SKM-1 treated with dmso at 0.1 percent for 144 hours (cell line): Measurements from ENCODE around the gene WDR62.
A peak's percentile ranks its signal among the peaks of the same experiment; 100 is the strongest.
"Not testable (repeated sequence)": the region's sequence is repeated elsewhere in the genome, so short reads cannot be mapped to it uniquely, and the experiment has no call there.

Source experiments
- DNase-seq: peaks from one replicate; lab custom pipeline; 2025; ENCODE audit not compliant: unreplicated experiment; lab: John Stamatoyannopoulos, UW

WDR62 gene

GRCh38 chr19:36032251-36033104 lies 22.2 kb upstream of the WDR62 start, which contains the start of gene CLIP3:
Gene CLIP3 (minus strand): TSS chr19:36032873. CDS start chr19:36032357, 516 bp downstream.
- no peak for DNase-seq

GRCh38 chr19:36040495-36040894 lies 14.2 kb upstream of the WDR62 start:
- DNase-seq: no peak

- DNase-seq: not testable (repeated sequence)
These were observed 13.6 kb upstream of the WDR62 start for GRCh38 chr19:36041092-36041491.

- DNase-seq: no peak
These were observed 12.9 kb upstream of the WDR62 start for GRCh38 chr19:36041831-36042230.

GRCh38 chr19:36043952-36044351 lies 10.7 kb upstream of the WDR62 start:
- no peak for DNase-seq

GRCh38 chr19:36046443-36047050 lies 8.2 kb upstream of the WDR62 start:
- DNase-seq: no peak

GRCh38 chr19:36047835-36048234 lies 6.9 kb upstream of the WDR62 start:
- DNase-seq: no peak

GRCh38 chr19:36049080-36049698 lies 5.5 kb upstream of the WDR62 start:
- no peak for DNase-seq

- DNase-seq: no peak
These were observed 3.5 kb upstream of the WDR62 start for GRCh38 chr19:36051236-36051635.

GRCh38 chr19:36051637-36052036 lies 3.1 kb upstream of the WDR62 start:
- DNase-seq: no peak

GRCh38 chr19:36054119-36054732 lies 471 bp upstream of the WDR62 start, which contains the start of gene THAP8:
Gene THAP8 (minus strand): TSS chr19:36054285. CDS start chr19:36054217, 68 bp downstream.
- peak; percentile 97 for DNase-seq

GRCh38 chr19:36058481-36059179 lies 3.9 kb downstream of the WDR62 start:
- no peak for DNase-seq

GRCh38 chr19:36059180-36059910 lies 4.6 kb downstream of the WDR62 start:
- no peak for DNase-seq

- DNase-seq: no peak
These were observed 5.7 kb downstream of the WDR62 start for GRCh38 chr19:36060430-36060829.

- DNase-seq: no peak
These were observed 6.7 kb downstream of the WDR62 start for GRCh38 chr19:36061367-36061766.

- no peak for DNase-seq
These were observed 10.1 kb downstream of the WDR62 start for GRCh38 chr19:36064826-36065225.

GRCh38 chr19:36067681-36068080 lies 13.0 kb downstream of the WDR62 start:
- no peak for DNase-seq

- not testable (repeated sequence) for DNase-seq
These were observed 14.3 kb downstream of the WDR62 start for GRCh38 chr19:36068810-36069499.

GRCh38 chr19:36072081-36072480 lies 17.4 kb downstream of the WDR62 start:
- no peak for DNase-seq
